Measurements from ENCODE around the gene TNIK. TPM values are rescaled to one million over a fixed set of nuclear protein-coding genes. Genes with fewer than 3 reads are reported as not detected.

TNIK gene
- total RNA-seq, 4 donors from 2014 or later: 32.9 to 52.0 (median 40.2) TPM

DNA sequence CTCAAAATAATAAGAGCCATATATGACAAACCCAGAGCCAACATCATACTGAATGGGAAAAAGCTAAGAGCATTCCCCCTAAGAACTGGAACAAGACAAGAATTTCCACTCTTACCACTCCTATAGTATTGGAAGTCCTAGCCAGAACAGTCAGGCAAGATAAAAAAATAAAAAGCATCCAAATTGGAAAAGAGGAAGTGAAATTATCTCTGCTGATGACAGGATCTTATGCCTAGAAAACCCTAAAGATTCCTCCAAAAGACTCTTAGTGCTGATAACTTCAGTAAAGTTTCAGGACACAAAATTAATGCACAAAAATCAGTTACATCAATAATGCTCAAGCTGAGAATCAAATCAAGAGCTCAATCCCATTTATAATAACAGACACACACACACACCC is 387.8 kb downstream of the TNIK start:
- Histone ChIP-seq H3K36me3 (peaks cover 0 to 20% (median 0%) of the 10 kb centered on the region in 4 donors), H3K27me3 (no peaks in the 10 kb centered on the region), H3K4me1 (no peaks in the 10 kb centered on the region), H3K27ac (no peak overlapping the region), H3K4me3 (no peak overlapping the region), H3K9me3 (no peaks in the 10 kb centered on the region)
- no peak for TF ChIP-seq CTCF (IDR thresholded peaks at IDR 0.05)
- TF ChIP-seq EP300 (IDR thresholded peaks at IDR 0.05; ENCODE audit: low read depth): no peak
- no peak for DNase-seq
- intact Hi-C loops (cut with DNase I; ENCODE audit: low total_unique reads) (no loop called here), in situ Hi-C loops (cut with MboI; ENCODE audit: low pct_ligation_motif_present in 1 of 4, low pct_unique_long_range_greater_than_20kb in 1 of 4, low sequenced_read_pairs in 3 of 4) (no loop called here)

DNA sequence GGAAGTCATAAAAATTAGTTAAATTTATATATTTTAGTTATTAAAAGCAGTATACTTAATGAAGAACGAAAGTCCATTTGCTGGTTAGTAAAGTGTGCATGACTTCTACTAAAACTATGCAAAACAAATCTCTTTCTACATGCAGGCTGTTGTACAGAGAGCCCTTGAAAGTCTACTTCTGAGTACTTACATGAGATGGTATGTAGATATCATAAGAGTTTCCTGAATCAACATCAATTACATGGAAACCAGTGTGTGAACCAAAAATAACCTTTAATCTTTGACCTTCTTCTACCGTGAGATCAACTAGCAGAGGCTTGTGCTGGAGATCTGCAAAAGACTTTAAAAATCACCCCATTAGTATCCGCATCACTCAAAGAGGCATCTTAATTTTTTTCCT is 391.5 kb downstream of the TNIK start:
- Histone ChIP-seq H3K27ac (no peak overlapping the region), H3K9me3 (no peaks in the 10 kb centered on the region), H3K36me3 (peaks cover 0 to 10% (median 5%) of the 10 kb centered on the region in 4 donors), H3K4me3 (no peak overlapping the region), H3K27me3 (no peaks in the 10 kb centered on the region), H3K4me1 (no peaks in the 10 kb centered on the region)
- in situ Hi-C loops (cut with MboI; ENCODE audit: low pct_ligation_motif_present in 1 of 4, low pct_unique_long_range_greater_than_20kb in 1 of 4, low sequenced_read_pairs in 3 of 4): no loop called here
- no peak for DNase-seq
- intact Hi-C loops (cut with DNase I; ENCODE audit: low total_unique reads): no loop called here
- 76 to 86% methylated on average over 3 of the region's 3 CpGs for WGBS, 2 donors (ENCODE audit: low coverage in 1 of 2)
- TF ChIP-seq CTCF (IDR thresholded peaks at IDR 0.05) (no peak), POLR2A (IDR thresholded peaks at IDR 0.05) (no peak)

DNA sequence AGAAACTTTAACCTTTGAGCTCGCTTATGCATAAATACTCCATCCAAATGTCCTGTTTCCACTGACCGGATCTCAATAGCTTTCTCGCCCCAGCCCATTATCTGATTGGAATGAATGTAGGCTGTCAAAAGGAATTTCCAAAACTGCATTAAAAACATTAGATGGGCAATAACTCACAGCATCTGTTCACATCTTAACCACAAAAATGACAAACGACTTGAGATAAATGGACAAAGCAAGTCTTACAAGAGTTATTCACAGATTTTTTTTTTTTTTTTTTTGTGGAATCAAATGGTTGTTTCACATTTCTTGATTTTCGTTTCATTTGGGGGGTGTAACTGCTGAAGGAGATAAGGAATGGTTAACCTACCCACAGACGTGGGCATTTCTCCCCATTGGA is 394.0 kb downstream of the TNIK start:
- Histone ChIP-seq H3K27me3 (no peaks in the 10 kb centered on the region), H3K4me3 (no peak overlapping the region), H3K27ac (no peak overlapping the region), H3K36me3 (peaks cover 0 to 10% (median 5%) of the 10 kb centered on the region in 4 donors), H3K4me1 (no peaks in the 10 kb centered on the region), H3K9me3 (no peaks in the 10 kb centered on the region)
- intact Hi-C loops (cut with DNase I; ENCODE audit: low total_unique reads): no loop called here
- in situ Hi-C loops (cut with MboI; ENCODE audit: low pct_ligation_motif_present in 1 of 4, low pct_unique_long_range_greater_than_20kb in 1 of 4, low sequenced_read_pairs in 3 of 4): no loop called here
- DNase-seq: no peak
- TF ChIP-seq POLR2A (IDR thresholded peaks at IDR 0.05) (no peak), POLR2AphosphoS5 (IDR thresholded peaks at IDR 0.05) (no peak)
- WGBS, 2 donors (ENCODE audit: low coverage in 1 of 2): 89% methylated on average over 4 to 6 of the region's 6 CpGs

GRCh38 chr3:171065732-171066131 is 394.5 kb downstream of the TNIK start:
- intact Hi-C loops (cut with DNase I; ENCODE audit: low total_unique reads) (no loop called here), in situ Hi-C loops (cut with MboI; ENCODE audit: low pct_ligation_motif_present in 1 of 4, low pct_unique_long_range_greater_than_20kb in 1 of 4, low sequenced_read_pairs in 3 of 4) (no loop called here)
- H3K27ac ChIP-seq: no peak overlapping the region
- no peak for TF ChIP-seq EP300 (IDR thresholded peaks at IDR 0.05; ENCODE audit: low read depth)
- no peak for TF ChIP-seq POLR2AphosphoS5 (IDR thresholded peaks at IDR 0.05)
- no peak for TF ChIP-seq CTCF (IDR thresholded peaks at IDR 0.05)
- no peak for TF ChIP-seq POLR2A (IDR thresholded peaks at IDR 0.05)
- H3K36me3 ChIP-seq: peaks cover 0 to 10% (median 5%) of the 10 kb centered on the region in 4 donors
- WGBS, 2 donors (ENCODE audit: low coverage in 1 of 2): 90 to 94% methylated on average over 1 of the region's 1 CpG
- DNase-seq: no peak
- no peaks in the 10 kb centered on the region for H3K4me1 ChIP-seq
- H3K4me3 ChIP-seq: no peak overlapping the region
- H3K27me3 ChIP-seq: no peaks in the 10 kb centered on the region
- H3K9me3 ChIP-seq: no peaks in the 10 kb centered on the region

- no peak overlapping the region for H3K27ac ChIP-seq
- intact Hi-C loops (cut with DNase I; ENCODE audit: low total_unique reads) (no loop called here), in situ Hi-C loops (cut with MboI; ENCODE audit: low pct_ligation_motif_present in 1 of 4, low pct_unique_long_range_greater_than_20kb in 1 of 4, low sequenced_read_pairs in 3 of 4) (no loop called here)
- no peaks in the 10 kb centered on the region for H3K27me3 ChIP-seq
- TF ChIP-seq EP300 (IDR thresholded peaks at IDR 0.05; ENCODE audit: low read depth): no peak
- no peak for TF ChIP-seq CTCF (IDR thresholded peaks at IDR 0.05)
- no peak for TF ChIP-seq POLR2A (IDR thresholded peaks at IDR 0.05)
- no peak for TF ChIP-seq POLR2AphosphoS5 (IDR thresholded peaks at IDR 0.05)
- peaks cover 0 to 10% (median 5%) of the 10 kb centered on the region in 4 donors for H3K36me3 ChIP-seq
- 74 to 100% methylated on average over 1 to 2 of the region's 2 CpGs for WGBS, 2 donors (ENCODE audit: low coverage in 1 of 2)
- H3K4me3 ChIP-seq: no peak overlapping the region
- H3K9me3 ChIP-seq: no peaks in the 10 kb centered on the region
- DNase-seq: no peak
- peaks cover 0 to 3% (median 0%) of the 10 kb centered on the region in 4 donors for H3K4me1 ChIP-seq
Measured at GRCh38 chr3:171064461-171064860, 395.7 kb downstream of the TNIK start.
